OCI-LY1 (cell line): ENCODE data around the gene ANKIB1.

Experiments used
- H2AFZ ChIP-seq: fragments of 200-600 bp; sonication (generic), shearing (Covaris generic); 2 replicates; pipeline ENCODE4 v1.6.0; 2014; ENCODE audit warnings: antibody characterized with exemption, mild to moderate bottlenecking, low read length
- H3F3A ChIP-seq: fragments of 200-600 bp; sonication (generic), shearing (Covaris generic); 2 replicates; pipeline ENCODE4 v1.6.0; 2014; ENCODE audit warnings: mild to moderate bottlenecking, antibody characterized with exemption, low read length, moderate library complexity; ENCODE audit not compliant: insufficient read depth
- H3K27ac ChIP-seq: fragments of 200-600 bp; sonication (generic); 2 replicates; pipeline ENCODE4 v1.5.1; 2014; ENCODE audit warnings: low read length, mixed run types, mild to moderate bottlenecking, low read depth; ENCODE audit not compliant: poor library complexity, severe bottlenecking
- H3K27me3 ChIP-seq: fragments of 200-600 bp; sonication (generic); 2 replicates; pipeline ENCODE4 v1.6.0; 2014; ENCODE audit warnings: antibody characterized with exemption, mild to moderate bottlenecking, low read length, moderate library complexity; ENCODE audit not compliant: insufficient read depth
- H3K36me3 ChIP-seq: fragments of 200-600 bp; sonication (generic); 2 replicates; pipeline ENCODE4 v1.6.1; 2014; ENCODE audit warnings: mild to moderate bottlenecking, antibody characterized with exemption, low read length, moderate library complexity, mixed read lengths; ENCODE audit not compliant: insufficient read depth
- H3K4me1 ChIP-seq: fragments of 200-600 bp; sonication (generic); 2 replicates; pipeline ENCODE4 v1.5.1; 2014; ENCODE audit warnings: mild to moderate bottlenecking, low read length, moderate library complexity; ENCODE audit not compliant: insufficient read depth, severe bottlenecking
- H3K4me2 ChIP-seq: fragments of 200-600 bp; sonication (generic), shearing (Covaris generic); 2 replicates; pipeline ENCODE4 v1.6.1; 2014; ENCODE audit warnings: low read length
- H3K4me3 ChIP-seq: fragments of 200-600 bp; sonication (generic); 2 replicates; pipeline ENCODE4 v1.5.1; 2014; ENCODE audit warnings: low read length, low read depth, mild to moderate bottlenecking, mixed read lengths; ENCODE audit not compliant: poor library complexity, severe bottlenecking
- H3K79me2 ChIP-seq: fragments of 200-600 bp; shearing (Covaris generic); 2 replicates; pipeline ENCODE4 v1.6.1; 2016; ENCODE audit warnings: mixed run types, low read length, mixed read lengths; ENCODE audit not compliant: insufficient read depth
- H3K9ac ChIP-seq: fragments of 200-600 bp; sonication (generic), shearing (Covaris generic); 2 replicates; pipeline ENCODE4 v1.6.1; 2014; ENCODE audit warnings: mild to moderate bottlenecking, low read length, mixed read lengths
- H3K9me2 ChIP-seq: fragments of 200-600 bp; sonication (generic), shearing (Covaris generic); 2 replicates; pipeline ENCODE4 v1.6.1; 2014; ENCODE audit warnings: low read depth, mild to moderate bottlenecking, low read length, mixed read lengths
- H3K9me3 ChIP-seq: fragments of 200-600 bp; shearing (Covaris generic); 2 replicates; pipeline ENCODE4 v1.6.1; 2014; ENCODE audit warnings: low read length, mixed read lengths
- H4K20me1 ChIP-seq: fragments of 200-600 bp; sonication (generic), shearing (Covaris generic); 2 replicates; pipeline ENCODE4 v1.6.0; 2016; ENCODE audit warnings: mild to moderate bottlenecking, low read length; ENCODE audit not compliant: insufficient read depth
- EZH2 ChIP-seq: fragments of 200-600 bp; sonication (generic), shearing (Covaris generic); IDR thresholded peaks from 2 replicates; pipeline ENCODE4 v1.8.0; 2017; ENCODE audit warnings: borderline replicate concordance, mixed run types, mild to moderate bottlenecking, antibody characterized with exemption, low read length, moderate library complexity, mixed read lengths
- TF ChIP-seq, protein P1 (sequence below): fragments of 200-600 bp; sonication (generic), shearing (Covaris generic); IDR thresholded peaks from 2 replicates; pipeline ENCODE4 v1.5.1; 2017; ENCODE audit warnings: mild to moderate bottlenecking, antibody characterized with exemption, low read length, moderate library complexity, mixed read lengths

The ANKIB1 gene

GRCh38 chr7:92275327-92275726 lies 29.6 kb downstream of the ANKIB1 start:
- Histone ChIP-seq H2AFZ (no peak overlapping the region), H3K27me3 (no peaks in the 10 kb centered on the region), H3K9me3 (peaks cover 6% of the 10 kb centered on the region), H3K9ac (no peak overlapping the region), H3K4me2 (no peak overlapping the region), H3K9me2 (no peaks in the 10 kb centered on the region), H4K20me1 (no peaks in the 10 kb centered on the region), H3K4me3 (no peak overlapping the region), H3K36me3 (peaks cover 8% of the 10 kb centered on the region), H3F3A (no peaks in the 10 kb centered on the region), H3K79me2 (peaks cover 33% of the 10 kb centered on the region), H3K4me1 (peaks cover 10% of the 10 kb centered on the region), H3K27ac (no peak overlapping the region)
- TF ChIP-seq EZH2 = no peak
- TF ChIP-seq, protein P1, sequence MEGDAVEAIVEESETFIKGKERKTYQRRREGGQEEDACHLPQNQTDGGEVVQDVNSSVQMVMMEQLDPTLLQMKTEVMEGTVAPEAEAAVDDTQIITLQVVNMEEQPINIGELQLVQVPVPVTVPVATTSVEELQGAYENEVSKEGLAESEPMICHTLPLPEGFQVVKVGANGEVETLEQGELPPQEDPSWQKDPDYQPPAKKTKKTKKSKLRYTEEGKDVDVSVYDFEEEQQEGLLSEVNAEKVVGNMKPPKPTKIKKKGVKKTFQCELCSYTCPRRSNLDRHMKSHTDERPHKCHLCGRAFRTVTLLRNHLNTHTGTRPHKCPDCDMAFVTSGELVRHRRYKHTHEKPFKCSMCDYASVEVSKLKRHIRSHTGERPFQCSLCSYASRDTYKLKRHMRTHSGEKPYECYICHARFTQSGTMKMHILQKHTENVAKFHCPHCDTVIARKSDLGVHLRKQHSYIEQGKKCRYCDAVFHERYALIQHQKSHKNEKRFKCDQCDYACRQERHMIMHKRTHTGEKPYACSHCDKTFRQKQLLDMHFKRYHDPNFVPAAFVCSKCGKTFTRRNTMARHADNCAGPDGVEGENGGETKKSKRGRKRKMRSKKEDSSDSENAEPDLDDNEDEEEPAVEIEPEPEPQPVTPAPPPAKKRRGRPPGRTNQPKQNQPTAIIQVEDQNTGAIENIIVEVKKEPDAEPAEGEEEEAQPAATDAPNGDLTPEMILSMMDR = no peak

- H3K9me3 ChIP-seq = peaks cover 15% of the 10 kb centered on the region
- H4K20me1 ChIP-seq = no peaks in the 10 kb centered on the region
- H3K27ac ChIP-seq = no peak overlapping the region
- H3F3A ChIP-seq = no peaks in the 10 kb centered on the region
- no peak overlapping the region for H2AFZ ChIP-seq
- H3K27me3 ChIP-seq = no peaks in the 10 kb centered on the region
- H3K79me2 ChIP-seq = peaks cover 25% of the 10 kb centered on the region
- H3K9me2 ChIP-seq = no peaks in the 10 kb centered on the region
- no peak for TF ChIP-seq EZH2
- TF ChIP-seq, protein P1 = no peak
- H3K9ac ChIP-seq = no peak overlapping the region
- H3K36me3 ChIP-seq = peaks cover 16% of the 10 kb centered on the region
- peak overlapping the region; percentile 11 for H3K4me3 ChIP-seq
- H3K4me1 ChIP-seq = peaks cover 10% of the 10 kb centered on the region
- H3K4me2 ChIP-seq = peak overlapping the region; percentile 29
Measured at GRCh38 chr7:92276460-92276864, 30.7 kb downstream of the ANKIB1 start.

- Histone ChIP-seq H3K9me2 (no peaks in the 10 kb centered on the region), H3K36me3 (peaks cover 16% of the 10 kb centered on the region), H3K4me3 (no peak overlapping the region), H3K4me2 (no peak overlapping the region), H3K9me3 (peaks cover 15% of the 10 kb centered on the region), H4K20me1 (no peaks in the 10 kb centered on the region), H3K9ac (no peak overlapping the region), H2AFZ (no peak overlapping the region), H3K27me3 (no peaks in the 10 kb centered on the region), H3K79me2 (peaks cover 27% of the 10 kb centered on the region), H3K4me1 (peaks cover 10% of the 10 kb centered on the region), H3K27ac (no peak overlapping the region), H3F3A (no peaks in the 10 kb centered on the region)
- TF ChIP-seq EZH2 = no peak
- TF ChIP-seq, protein P1 = no peak
Measured at GRCh38 chr7:92279396-92280031, 33.7 kb downstream of the ANKIB1 start.
